HG02885 (cell line): ENCODE data around the gene CELF2.
A peak's percentile ranks its signal among the peaks of the same experiment; 100 is the strongest.
"Not testable (repeated sequence)": the region's sequence is repeated elsewhere in the genome, so short reads cannot be mapped to it uniquely, and the experiment has no call there.

Source experiments
- ATAC-seq: cut with Tn5 transposase; IDR thresholded peaks from one replicate; pipeline ENCODE4 v1.9.1; 2021; ENCODE audit warnings: mild to moderate bottlenecking; ENCODE audit not compliant: unreplicated experiment, poor library complexity

The CELF2 gene

DNA sequence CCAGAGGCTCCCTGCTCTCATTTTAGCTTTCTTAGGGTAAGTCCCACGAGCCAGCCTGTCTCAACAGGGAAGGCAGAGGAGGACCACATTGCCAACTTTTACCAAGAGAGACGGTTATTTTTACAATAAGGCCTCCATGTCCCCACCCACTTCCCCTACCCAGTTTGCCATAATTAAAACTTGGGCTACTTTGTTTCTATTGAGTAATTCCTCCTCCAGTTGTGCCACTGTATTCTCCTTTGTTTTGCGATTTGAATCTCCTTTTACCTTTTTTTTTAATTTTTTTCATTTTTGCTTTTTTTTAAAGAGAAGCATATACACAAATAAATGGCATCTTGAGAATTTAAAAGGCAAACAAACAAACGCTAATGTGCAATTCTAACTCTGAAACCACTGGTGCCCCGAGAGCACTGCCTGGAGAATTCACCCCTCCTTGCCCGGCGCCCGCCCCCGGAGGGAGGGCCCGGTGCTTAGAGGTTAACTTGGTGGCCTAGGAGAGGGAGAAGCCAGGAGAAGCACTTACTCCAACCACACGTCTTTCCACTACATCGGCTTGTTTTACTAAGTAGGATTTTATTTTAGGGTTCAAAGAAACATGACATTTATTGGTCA is 311.5 kb downstream of the CELF2 start:
- ATAC-seq, result no peak

DNA sequence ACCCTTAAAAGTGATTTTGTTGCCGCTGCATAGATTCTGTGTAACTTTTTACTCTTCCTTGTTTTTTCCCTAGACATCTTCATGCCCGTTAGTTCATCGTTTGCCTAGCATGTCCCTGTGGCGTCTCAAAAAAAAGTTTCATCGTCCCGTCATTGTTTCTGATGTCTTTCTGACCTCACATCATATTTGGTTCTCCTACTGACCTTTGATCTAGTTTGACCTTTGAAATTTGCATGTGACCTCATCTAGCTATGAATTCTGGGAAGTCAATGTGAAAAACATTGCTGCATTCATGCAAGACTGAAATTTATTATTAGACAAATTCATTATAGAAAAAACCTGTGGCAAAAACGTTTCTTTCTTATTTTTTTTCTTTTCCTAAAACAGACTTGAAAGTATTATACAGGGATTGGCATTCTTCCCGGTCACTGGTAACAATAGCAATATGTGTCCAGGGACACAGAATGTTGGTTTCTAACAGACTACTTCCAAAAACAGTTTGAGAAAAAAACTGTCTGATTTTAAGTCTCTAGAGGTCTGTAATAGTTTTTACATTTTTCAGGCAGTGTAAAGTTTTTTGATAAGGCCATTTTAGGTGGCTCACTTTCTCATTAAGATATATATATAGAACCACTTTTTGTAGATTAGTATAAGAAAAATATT is 312.8 kb downstream of the CELF2 start:
- ATAC-seq, result no peak

DNA sequence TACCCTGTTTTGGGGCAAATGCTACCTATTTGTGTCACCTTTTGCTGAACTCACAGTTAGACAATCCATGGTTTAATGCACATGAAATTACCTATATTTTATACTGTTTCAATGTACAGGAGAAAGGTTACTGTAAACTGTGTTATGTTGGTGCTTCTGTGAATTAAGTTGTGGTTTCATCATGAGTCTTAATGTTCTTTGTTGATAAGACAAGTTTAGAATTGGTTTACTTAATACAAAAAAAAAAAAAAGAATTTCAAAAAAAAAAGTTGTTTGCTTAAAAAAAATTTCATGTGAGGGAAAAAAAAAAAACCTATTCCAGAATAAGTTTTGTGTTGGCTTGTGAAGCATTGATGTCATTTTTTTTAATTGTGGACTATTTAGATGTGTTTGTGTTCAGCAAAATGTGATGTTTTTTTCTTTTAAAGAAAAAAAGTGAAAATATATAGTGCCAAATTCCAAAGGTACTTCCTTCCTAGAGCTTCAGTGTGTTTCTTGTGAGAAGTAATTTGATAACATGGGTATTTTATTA is 313.4 kb downstream of the CELF2 start:
- ATAC-seq, result no peak

DNA sequence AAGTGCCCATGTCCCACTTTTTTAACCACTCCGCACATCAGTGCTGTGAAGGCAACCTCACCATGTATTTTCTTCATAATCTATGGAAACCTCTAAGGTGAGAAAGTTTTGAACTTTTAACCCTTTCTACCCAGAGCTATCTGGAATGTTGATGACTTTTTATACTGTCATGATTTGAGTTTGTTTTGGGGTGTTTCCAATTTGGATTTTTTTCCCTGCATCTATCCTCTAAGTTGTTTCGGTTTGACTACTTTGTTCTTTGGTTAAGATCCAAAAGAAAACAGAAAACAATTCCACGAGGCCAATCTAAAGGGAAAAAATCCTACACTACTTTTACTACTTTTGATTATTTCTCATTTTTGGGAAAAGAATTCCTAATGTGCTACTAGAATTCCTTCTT is 314.1 kb downstream of the CELF2 start:
- ATAC-seq, result no peak

- ATAC-seq, result no peak
These were observed 315.2 kb downstream of the CELF2 start for GRCh38 chr10:11332846-11333245.

GRCh38 chr10:11334436-11334835 is 316.8 kb downstream of the CELF2 start:
- ATAC-seq, result no peak

- no peak for ATAC-seq
These were observed 317.5 kb downstream of the CELF2 start for GRCh38 chr10:11335167-11335652.

DNA sequence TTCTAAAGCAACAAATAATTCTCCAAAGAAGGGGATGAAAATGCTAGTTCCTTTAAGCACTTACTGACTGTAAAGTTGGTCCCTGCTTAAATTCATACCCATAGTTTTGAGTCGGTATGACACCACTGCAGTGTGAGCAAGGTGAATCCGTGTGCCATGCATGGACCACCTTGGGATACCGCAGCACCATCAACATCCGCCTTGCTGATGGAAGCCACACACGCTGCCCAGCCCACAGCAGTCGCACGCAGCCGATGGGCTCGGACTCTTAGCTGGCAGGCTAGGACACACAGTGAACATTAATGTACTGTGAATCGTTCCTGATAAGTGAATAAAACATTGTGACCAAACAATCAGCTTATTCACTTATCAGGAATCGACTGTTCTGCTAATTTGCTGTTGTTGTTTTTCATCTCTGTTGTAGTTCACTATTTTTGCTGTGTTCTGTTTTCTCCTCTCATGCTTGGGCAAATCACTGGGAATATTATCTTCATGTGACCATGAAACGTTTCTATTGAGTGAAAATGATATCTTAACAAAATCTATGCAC is 318.3 kb downstream of the CELF2 start:
- ATAC-seq, result no peak

- no peak for ATAC-seq
These were observed 319.1 kb downstream of the CELF2 start for GRCh38 chr10:11336722-11337162.

DNA sequence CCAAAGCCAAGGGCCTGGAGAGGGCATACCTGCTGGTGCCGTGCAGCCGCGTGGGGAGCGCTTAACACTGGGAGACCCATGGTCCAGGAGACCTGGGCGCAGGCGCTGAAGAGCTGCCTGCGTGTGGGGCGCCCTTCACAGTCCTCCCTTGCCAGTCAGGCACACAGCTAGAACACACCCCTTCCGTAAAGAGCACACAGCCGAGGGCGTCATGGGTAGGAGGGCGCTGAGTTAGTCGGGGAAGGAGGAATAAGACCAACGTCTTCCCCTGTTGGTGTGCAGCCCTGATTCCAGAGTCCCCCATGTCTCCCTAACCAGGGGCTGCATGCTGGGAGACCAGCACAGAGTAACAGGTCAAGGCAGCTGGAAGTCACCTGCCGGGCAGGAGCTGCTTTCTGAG is 319.8 kb downstream of the CELF2 start:
- no peak for ATAC-seq

DNA sequence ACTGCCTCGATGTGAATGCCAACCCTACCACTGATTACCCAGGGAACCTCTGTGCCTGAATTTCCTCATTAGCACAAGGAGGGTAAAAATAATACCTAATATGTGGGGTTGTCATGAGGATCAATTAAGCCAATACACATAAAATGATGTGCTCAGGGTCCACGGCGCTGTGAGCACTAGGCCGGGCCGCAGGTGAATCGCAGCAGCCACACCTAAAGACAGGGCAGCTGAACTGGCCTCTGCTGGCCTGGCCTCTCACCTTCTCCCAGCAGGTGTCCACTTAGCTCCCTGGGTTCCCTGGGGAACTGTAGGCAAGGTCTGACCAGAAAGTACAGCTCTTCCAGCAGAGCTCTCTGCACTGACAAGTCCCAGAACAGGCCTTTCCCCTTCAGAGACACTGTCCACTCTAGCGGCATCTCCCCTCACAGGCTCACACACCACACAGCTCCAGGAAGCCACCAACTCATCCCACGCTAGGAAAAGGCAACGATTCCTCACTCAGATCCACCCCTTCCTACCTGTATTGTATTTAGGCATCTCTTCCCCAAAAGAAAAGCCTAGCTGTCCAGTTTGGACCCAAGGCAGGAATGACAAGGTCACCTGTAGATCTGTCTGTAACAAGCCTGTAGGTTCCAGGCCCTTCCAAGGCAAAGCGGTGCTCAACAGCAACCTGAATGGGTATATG is 320.6 kb downstream of the CELF2 start:
- no peak for ATAC-seq

DNA sequence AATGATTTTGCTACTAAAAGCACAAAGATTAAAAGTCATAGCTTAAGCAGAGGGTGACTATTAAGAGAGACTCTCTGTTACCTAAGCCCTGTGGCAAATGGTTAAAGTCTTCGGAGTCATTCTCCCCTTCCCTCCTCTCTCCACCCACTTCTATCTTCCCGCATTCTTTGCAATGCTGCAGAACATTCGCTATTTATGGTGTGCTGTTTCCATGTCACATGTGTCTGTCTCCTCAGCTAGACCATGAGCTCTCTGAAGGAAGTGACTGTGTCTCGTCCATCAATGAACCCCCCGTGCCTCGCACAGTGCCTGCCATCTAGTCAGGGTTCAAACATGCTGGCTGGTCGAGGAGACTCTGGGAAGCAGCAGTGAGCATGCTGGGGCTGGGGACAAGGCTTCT is 321.3 kb downstream of the CELF2 start:
- no peak for ATAC-seq

DNA sequence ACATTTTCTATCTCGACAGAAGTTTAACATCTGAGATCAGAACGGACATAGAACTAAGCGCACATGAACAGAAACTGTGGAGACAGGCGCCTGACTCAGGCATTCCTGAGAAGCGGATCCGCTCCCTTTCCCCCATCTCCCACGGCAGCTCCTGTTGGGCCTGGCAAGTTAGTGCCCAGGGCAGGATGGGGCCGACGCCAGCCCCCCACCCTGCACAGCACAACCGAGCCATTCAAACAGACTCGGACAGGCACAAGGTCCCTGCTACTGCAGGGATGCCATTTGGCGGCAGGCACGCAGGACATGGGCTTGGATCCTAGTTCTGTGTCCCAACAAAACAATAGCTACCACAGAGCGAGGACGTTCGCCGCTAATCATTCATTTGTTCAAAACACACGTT is 322.0 kb downstream of the CELF2 start:
- ATAC-seq, result no peak

GRCh38 chr10:11341283-11341960 is 323.8 kb downstream of the CELF2 start:
- no peak for ATAC-seq

DNA sequence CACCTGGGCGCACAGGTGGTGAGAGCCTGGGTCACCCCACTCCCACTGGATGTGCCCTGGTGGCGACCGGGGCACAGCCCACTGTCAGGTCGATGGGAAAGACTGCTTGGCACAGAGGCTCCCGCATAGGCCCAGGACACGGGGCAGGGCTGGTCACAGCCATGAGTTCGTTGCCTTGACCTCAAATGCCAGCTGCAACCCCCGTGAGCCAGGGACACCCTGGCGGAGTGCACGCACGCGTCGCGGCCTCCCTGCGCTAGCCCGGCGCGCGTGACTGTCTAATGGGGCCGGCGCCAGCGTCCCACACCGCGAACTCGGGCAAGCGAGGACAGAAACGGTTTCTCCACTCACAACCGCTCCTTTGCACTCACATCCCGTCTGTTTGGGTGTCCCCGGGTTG is 326.4 kb downstream of the CELF2 start:
- ATAC-seq, result no peak

DNA sequence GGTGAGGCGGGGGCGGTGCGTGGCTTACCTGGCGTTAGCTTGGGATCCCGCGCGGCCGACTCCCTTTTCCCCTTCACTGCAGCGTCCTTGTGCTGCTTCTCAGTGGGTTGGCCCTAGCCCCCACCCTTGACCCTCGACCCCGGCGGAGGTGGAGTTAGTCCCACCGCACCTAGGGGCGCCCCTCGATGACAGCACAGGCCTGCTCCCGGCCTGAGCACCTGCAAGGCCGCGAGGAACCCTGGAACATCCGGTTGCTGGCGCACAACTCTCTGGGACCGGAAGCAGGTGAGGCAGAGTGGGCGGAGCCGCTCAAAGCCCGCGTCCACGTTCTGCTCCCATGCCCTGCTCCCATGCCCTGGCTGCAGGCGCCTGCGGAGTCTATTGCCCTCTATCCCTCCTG is 326.9 kb downstream of the CELF2 start:
- no peak for ATAC-seq

DNA sequence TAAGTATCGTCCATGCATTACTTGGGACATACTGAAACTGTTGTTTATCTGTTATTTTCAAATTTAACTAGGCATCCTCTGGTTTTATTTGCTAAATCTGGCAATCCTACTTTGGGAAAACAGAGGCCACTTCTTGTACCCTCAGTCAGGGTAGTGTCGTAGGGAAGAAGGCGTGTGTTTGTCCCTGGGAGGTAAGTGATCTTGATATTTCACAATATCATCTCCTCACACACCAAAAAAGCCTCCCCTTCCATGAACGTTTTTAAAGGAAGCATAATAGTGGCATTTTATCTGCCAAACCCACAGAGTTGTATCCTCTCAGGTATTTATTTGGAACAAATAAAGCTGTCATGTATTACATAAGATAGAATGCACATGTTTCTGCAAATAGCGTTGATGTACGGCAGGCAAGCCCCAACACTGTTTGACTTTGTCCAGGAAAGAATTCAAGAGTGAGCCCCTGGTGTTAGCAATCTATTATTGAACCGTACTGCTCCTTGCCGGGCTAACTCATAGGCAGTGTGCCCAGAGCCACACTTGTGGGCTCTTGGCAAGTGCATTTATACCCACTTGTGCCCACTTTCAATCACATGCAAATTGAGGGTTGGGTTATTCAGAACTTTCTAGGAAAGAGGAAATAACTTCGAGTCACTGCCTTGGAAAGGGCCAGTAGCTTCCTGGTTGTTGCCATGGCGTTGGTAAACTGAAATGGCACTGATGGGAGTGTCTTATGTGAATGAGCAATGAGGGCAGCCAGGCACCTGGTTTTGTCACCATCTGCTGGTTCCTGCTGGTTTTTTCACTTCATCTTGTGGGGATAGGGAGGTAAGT is 327.8 kb downstream of the CELF2 start:
- ATAC-seq, result peak; percentile 53

DNA sequence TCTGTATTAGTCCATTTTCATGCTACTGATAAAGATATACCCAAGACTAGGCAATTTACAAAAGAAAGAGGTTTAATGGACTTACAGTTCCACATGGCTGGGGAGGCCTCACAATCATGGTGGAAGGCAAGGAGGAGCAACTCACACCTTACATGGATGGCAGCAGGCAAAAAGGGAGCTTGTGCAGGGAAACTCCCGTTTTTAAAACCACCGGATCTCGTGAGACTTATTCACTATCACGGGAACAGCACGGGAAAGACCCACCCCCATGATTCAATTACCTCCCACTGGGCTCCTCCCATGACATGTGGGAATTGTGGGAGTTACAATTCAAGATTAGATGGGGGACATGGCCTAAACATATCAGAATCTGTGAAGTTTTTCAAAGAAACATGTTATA is 329.9 kb downstream of the CELF2 start:
- ATAC-seq, result not testable (repeated sequence)

DNA sequence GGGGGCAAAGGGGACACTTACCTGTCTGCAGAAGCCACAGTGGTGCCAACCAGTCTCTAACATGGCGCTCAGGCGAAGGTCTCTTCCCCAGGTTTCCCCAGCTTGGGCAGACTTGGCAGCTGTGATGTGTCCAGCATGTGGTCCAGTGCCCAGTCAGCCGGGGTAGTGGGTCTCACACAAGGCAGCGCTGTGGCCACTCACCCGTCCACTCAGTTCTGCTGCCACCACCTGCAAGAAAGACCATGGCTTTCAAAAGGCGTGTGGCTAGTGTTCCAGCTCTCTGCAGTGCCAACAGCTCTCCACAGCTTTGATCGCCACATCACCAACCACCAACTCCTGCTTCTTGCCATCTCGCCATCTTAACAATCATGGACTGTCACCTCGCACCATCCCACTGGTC is 334.1 kb downstream of the CELF2 start:
- no peak for ATAC-seq
